Kidney glomerular epithelial cell (primary cell): ENCODE data around the gene CHRNA3.
A peak's percentile ranks its signal among the peaks of the same experiment; 100 is the strongest.

ENCODE experiments used
- DNase-seq: peaks from one replicate; lab custom pipeline; 2025; lab: John Stamatoyannopoulos, UW

Gene CHRNA3

DNA sequence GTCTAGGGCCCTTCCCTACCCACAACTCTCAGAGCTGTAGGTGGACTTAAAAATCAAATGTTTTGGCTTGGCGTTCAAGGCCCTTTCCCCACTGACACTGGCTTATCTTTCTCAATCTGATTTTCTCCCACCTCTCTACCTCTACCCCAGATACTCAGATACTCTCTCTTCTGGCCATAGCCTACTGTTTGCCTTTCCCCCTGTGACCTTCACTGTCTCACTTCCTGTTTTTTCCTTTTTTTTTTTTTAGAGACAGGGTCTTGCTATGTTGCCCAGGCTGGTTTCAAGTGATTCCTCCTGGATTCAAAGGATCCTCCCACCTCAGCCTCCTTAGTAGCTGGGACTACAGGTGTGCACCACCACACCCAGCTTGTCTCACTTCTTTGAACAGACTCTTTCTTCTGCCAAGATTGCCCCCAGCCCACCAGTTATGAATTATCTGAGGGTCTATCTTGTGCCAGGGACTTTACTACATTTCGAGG, 15.6 kb upstream of the CHRNA3 start:
- no peak for DNase-seq

DNA sequence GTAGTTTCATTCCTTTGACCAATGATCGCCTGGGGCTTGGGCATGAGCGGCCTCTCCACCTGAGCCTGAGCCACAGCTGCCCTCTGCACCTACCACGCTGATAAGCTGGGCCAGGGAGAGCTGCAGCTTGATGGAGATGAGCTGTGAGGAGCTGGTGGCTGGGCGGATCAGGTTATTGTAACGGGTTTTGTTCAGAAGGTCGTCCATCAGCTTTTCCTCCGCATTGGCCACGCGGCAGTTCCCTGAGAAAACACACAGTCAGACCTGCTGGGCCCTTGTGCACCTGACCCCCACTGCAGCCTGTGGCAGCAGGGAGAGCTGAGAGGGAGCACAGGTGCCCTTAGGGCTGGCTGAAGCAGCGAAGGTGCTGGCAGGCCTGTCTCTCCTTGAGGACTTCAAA, 14.6 kb upstream of the CHRNA3 start:
- DNase-seq = no peak

DNA sequence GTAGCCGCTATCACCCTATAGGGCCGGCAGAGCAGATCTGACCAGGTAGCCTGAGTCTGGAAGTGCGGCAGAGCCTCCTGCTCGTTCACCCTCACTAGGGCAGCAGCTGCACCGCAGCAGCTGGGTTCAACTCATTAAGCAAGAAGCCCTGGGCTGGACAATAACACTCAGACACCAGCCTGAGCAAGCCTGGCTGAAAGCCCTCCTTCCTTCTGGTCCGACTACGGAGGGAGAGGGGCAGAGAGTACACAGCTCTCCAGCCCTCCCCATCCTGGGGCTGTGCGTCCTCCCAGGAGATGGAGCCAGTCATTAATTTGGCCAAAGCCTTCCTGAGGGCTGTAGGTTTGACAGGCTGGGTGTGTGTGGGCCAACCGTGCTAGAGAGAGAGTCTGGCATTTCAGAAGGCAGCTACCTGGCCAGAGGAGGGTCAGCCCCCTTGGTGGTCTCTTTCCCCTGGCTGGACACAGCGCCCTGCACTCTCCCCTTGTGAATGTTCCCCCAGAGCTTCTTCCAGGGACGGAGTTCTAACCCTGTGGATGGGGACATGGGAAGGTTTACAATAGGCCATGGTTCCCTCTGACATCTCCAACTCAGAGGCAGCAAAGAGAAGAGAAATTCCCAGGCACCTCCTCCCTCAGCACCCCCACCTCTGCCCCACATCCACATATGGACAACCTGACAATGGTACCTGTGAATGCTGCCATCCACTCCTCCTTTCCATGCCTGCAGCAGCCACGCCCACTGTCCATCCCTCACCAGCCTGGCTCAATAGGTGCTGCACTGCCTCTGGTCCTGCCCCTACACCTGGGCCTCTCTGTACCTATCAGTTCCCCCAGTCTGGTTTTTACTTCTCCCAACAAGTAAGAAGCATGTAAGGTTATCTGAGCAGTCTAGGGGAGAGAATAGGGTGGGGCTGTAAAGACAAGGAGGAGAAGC, 13.7 kb upstream of the CHRNA3 start:
- no peak for DNase-seq

DNA sequence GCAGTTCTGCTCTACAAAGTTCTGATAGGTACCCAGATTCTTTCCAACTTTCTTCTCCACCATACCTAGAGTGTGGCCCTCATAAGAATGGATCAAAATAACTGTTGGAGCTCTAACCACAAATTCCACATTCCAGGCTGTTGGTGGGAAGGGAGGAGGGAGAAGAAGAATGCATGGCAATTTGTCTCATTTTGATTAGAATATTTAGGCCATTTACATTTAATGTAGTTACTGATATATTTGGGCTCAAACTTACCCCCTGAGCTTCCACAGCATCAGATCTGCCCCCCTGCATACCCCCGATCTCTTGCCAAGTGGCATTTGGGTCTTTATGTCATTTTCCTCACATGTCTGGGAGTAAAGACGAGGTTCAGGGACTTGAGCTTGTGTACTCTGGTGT, 12.6 kb upstream of the CHRNA3 start:
- no peak for DNase-seq

DNA sequence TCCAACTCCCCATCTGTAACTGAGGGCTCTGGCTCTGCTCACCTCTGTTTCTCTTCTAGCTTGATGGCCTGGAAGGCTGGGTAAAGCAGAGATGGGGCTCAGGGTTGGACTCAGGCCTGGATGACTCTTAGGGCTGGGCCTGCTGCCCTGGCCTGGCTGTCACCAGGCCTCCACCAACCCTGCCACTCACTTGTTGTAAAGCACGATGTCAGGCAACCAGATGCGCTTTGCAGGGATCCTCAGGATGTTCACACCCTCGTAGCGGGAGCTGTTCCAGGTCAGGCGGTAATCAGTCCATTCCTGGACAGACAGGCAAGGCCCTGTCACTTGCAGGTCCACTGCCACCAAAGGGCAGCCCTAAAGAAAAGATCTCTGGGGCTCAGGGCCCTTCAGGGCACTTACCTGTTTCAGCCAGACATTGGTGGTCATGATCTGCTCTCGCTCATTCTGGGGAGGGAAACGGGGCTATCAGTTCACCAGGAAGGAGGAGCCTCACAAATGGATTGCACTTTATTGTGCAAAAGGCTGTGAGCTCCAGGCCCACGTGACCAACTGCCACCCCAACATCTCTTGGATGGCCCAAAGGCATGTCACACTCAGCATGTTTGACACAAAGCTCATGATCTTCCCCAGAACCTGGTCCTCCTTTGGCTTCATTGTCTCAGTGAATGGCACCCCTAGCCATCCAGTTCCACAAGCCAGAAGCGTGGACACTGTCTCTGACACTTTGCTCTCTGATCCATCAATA, 10.3 kb upstream of the CHRNA3 start:
- no peak for DNase-seq

DNA sequence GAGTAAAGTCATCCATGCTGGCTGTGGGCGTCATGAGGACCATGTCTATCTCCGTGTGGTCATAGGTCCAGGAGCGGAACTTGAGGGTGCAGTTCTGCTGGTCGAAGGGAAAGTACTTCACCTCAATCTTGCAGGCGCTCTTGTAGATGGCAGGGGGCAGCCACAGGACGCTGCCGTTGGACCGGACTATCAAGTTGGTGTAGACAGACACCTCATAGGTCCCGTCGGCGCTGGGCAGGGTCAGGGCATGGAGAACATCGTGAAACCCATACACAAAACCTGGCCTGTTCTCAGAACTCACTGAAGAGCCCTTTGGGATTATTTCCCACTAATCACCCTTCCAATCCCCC, 8.9 kb upstream of the CHRNA3 start:
- DNase-seq = no peak

DNA sequence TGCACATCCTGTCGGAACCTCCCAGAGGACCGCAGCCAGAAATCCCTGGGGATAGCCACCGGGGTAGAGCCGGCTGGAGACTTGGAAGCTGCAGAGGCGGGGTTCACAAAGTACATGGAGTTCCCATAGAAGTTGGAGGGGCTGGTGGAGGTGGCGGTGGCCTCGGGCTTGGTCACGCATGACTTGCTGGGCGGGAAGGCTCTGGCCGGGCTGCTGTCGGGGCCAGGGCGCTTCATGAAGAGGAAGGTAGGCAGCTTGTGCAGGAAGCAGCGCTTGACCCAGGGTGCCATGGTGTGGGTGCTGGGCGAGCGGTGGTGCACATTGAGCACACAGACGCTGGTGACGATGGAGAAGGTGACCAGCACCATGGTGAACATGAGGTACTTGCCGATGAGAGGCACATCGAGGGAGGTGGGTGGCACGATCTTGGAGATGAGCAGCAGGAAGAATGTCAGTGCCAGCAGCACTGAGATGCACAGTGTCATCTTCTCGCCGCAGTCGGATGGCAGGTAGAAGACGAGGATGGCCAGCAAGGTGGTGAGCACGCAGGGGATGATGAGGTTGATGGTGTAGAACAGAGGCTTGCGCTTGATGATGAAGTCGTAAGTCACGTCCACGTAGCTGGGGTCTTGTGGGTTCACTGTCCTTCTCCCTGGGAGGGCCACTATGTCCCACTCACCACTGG, 8.4 kb upstream of the CHRNA3 start:
- DNase-seq = no peak

DNA sequence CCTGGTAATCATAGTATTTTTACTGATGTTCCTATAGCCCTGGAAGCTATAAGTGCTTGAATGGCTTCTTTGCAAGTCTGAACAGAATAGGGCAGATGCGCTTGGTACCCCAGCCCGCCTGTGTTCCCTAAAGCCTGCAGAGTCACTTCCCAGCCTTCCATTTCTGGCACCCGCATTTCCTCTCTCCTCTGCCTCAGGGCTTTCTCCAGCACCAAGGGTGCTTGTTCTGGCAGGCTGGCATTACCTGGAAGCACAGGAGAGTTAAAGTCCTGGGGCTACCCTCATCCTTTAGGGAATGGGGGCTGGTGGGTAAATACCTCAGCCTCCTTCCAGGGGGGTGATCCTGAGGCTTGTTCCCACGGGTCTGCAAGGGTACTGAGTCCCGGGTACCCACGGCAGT, 7.4 kb upstream of the CHRNA3 start:
- DNase-seq = no peak

DNA sequence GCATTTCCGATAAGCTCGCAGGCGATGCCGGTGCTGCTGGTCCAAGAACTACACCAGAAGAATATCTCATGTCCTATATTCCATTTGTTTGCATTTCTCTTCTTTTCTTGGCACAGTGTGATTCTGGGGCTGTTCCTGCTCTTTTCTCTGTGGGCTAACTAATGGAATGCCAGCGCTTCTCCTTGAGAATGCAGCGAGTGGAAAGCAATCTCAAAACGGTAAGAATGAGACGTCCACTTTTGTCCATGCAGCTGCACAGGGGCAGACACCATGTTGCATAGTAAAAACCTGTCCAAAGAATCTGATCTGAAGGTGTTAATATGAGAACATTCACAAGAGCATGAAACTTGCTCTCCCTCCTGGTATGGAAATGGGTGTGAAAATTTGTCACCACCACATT, 6.6 kb upstream of the CHRNA3 start:
- DNase-seq = no peak

DNA sequence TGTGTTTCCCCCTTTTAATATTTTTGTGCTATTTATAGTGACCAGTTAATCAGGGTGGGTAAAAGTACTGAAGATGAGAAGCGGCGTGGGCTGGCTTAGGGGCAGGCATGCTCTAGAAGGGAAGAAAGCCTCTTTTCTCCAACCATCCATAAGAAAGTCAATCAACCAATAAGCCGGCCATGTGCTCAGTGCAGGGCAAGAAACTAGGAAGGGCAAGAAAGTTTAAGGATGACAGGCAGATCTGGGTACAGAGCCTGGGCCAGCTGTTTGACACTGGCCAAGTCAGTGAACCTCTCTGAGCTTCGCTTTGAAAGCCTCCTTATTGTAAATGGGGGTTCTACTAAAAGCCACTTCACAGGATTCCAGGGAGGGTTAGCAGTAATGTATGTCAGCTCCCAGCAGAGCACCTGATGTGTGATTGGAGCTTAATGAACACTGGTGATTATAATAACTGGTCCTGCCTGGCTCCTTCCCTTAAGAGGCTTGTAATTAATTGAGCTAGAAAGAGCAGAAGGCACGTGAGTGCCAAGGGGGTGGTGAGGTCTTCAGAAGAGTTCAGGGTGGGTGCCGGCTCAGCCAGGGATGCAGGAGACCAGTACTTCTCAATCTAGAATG, 5.7 kb upstream of the CHRNA3 start:
- DNase-seq = no peak

DNA sequence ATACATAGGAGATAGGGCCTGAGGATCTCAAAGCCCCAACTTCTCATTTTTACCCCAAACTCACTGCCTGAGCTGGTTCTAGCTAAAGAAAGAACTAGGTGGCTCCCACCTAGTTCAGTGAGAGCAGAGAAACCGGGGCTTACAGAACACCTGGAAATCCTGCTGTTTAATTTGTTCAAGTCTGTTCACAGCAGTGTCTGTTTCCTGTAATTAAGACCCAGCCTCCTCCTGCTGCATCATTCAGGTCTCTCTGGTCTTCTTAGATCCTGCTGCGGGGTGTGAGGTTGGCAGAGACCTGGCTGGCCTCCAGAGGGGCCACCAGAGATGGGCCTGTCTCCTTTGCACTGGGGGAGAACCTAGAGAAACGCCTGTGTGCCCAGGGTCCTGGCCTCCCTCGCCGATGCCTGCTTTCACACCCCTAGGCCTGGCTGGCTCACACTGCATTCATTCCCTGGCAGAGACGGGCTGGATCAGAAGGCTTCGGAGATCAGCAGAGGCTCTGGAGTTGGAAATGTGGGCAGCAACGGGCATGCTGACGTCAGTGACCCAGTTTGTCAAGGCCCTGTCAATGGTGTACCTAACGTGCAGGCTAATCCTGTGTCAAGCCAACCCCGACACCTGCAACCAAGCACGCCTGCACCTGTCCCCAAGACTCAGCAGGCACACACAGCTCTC, 4.9 kb upstream of the CHRNA3 start:
- DNase-seq = no peak

DNA sequence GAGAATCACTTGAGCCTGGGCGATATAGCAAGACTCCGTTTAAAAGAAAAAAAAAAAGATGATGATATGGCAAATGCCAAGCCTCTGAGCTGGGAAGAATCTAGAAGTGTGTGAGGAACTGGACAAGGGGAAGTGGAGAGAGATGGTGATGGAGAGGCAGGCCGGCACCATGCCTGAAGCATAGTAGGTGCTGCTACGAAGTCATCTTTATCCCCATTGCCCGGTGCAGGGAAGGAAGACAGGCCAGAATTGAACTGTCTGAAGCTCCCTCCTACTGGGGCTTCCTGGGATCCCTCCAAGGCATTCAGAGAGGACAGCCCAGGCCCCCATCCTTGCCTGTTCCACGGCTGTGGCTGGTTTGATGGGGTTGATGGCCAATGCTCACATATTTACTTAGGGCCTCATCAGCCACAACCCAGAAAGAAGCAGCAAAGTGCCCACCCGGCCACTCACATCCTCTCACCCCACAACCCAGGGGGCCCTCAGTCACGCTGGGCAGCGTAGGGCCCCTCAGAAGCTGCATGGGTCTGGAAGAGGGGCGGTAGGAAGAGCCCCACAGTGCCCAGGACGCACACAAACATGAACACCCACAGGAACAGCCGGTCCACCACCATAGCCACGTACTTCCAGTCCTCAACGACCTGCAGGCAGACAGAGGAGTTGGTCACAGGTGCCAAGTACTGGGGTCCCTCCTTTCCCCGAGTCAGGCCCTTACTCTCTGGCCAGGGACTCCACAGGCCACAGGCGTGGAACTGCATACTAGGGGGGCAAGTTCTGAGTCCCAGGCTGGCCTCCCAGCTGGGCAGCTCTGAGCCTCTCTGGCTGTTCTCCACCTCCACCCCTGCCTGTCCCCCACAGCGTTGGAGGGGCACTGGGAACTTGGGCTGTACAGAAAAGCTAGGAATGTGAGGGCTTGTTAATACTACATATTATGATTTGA, 4.1 kb upstream of the CHRNA3 start:
- DNase-seq = no peak

DNA sequence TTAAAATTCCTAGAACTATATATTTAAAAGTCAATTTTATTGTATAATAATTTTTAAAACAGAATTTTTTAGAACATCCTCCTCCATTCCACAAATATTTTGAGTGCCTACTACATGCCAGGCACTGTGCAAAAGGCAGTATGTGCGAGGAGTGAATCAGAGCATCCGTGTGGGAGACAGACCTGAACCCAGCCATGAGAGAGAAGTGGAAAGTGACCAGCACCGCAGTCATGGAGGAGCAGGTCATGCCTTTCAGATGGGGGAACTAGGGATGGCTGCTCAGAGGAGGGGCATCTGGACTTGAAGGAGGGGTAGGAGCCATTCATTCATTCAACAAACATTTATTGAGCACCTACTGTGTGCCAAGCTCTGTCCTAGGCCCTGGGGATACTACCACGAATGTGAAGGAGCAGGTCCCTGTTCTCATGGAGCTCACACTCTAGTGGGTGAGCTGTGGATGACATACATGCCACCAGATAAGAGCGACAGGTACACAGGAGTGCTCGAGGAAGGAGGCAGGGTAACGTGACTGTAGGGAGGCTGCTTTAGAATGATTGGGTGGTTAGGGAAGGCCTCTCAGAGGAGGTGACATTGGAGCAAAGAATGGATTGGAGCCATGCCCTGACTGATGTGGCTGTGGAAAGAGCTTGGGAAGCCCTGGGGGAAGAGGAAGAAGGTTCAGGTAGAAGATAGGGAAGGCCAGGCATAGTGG, 3.1 kb upstream of the CHRNA3 start:
- DNase-seq = no peak

DNA sequence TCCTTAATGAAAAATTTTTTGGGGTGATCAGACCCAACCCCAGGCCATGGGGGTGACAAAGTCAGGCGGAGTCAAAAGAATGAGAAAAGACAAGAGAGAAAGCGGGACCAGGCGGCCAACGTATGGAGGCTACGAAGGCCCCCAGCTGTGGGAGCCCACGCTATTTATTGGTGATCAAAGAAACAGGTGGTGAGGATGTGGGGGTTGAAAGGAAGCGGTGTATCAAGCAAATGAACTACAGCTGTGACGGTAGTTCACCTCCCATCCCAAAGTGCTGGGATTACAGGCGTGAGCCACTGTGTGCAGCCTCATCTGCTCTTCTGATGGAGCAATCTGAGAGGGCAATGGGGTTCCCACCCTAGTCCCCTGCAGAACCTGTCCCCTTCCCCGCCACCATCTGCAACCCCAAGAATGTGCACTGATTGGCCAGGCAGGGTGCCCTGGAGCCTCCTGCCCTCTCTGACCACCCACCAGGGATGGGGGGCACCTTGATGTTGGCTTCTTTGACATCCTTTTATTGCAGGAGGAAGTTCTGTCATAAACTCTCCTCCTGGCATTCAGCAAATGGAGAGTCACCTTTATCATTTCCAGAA, 1.1 kb upstream of the CHRNA3 start:
- no peak for DNase-seq

DNA sequence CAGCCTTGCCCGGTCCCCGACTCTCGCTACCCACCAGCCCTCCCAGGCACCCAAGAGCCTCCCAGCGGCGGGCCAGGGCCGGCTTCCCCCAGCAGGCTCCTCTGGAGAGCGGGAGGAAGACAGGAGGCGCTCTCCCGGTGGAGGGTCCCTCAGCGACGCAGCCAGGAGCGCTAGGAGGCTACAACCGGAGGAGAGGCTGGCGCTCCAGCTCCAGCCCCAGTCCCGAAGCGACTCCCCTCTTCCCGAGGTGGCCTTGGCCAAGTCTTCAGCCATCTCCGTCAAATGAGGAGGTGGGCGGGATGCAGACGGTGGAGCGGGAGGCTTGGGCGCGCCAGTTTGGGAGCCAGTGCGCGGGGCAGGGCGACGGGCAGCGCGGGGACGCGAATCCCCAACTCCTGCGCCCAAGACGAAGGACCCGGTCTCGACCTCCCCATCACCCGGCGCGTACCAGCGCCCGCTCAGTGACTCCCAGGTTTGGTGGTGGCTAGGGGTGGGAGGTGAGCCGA, 722 bp downstream of the CHRNA3 start:
- DNase-seq = no peak

DNA sequence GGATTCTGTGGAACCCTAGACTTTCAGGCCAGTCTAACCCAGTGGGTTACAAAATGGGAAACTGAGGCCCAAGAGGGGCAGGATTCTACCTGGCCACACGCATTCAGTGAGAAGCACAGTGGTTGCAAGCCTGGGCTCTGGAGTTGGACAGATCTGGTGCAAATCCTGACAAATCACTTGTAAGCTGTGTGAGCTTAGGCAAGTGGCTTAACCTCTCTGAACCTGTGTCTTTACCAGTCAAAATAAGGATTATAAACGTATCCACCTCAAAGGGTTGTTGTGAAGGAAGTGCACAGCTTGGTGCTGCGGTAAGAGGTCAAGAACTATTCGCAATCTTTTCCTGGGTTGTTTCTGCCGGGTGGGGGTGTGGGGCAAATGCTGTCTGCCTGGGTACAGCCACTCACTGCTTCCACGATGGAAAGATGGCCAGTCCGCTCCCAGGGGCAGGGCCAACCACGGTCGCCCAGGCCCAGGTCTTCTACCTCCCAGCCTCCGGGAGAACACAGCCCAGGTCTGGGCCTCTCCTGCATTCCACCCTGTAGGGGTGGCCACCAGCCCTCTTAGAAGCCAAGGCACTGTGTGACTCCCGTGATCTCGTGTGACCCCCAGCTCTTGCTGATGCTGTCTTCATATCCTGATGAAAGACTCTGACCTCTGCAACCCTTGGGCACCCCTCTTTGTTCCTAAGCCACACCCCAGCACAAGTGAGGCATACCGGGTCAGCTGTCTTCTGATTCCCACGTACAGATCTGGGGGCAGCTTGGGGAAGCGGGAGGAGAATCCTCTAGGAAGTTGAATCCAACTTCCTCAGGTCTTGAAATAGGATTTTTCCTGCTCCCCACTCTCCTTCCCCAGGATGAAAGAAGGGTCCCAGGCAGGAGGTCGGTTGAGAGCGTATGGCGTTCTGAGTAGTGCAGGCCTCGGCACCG, 1.5 kb downstream of the CHRNA3 start:
- DNase-seq = no peak

DNA sequence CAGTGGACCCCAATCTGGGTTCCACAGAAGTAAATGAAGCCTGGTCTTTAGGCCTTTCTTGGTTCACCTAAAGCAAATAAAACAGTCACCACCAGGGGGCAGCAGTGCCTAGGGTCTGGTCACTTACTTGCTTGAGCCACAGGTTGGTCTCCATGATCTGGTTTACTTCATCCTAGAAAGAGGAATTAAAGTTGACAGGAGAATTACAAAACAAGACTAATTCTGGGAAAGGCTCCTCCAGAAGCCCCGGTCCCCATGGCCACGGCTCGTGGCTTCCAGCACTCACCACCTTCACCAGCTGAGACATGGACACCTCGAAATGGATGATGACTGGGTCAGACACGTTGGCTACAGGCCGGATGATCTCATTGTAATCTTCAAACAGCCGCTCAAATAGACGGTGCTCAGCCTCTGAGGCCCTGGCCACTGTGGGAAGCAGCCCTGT, 2.3 kb downstream of the CHRNA3 start:
- peak; percentile 72 for DNase-seq

DNA sequence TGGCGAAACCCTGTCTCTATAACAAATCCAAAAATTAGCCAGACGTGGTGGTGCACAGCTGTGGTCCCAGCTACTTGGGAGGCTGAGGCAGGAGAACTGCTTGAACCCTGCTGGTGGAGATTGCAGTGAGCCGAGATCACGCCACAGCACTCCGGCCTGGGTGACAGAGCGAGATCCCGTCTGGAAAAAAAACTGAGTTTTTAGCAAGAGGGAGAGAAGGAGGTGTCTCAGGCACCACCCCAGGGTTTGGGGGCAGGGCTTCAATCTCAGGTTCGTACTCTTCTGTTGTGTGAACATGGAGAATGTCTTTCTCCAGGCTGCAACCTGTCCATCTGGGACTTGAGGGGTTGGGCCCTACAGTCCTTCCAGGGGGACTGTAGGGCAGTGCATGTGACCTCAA, 2.7 kb downstream of the CHRNA3 start:
- DNase-seq = no peak
